ENCODE measurements around the gene PMP22. TPM values are rescaled to one million over a fixed set of nuclear protein-coding genes. Genes with fewer than 3 reads are reported as not detected.

Gene PMP22
- 74.0 TPM for polyA plus RNA-seq (2013, experiment 1 of 2)
- polyA plus RNA-seq (2013, experiment 2 of 2): 79.1 TPM

GRCh38 chr17:15265131-15265530 is at the start of gene PMP22:
Gene PMP22 (minus strand): TSS chr17:15265326. CDS start chr17:15260727, 4,599 bp downstream.
- Histone ChIP-seq H2AFZ (ENCODE audit: low read depth, low read length) (no peak within 1 kb of the TSS), H3K79me1 (replicated peaks; ENCODE audit: low read length, poor library complexity, severe bottlenecking) (no peaks in the 10 kb centered on the region), H2BK5ac (ENCODE audit: low read depth, low read length, poor library complexity, severe bottlenecking) (no peak within 1 kb of the TSS), H3K36me3 (ENCODE audit: control insufficient read depth in 1 of 2, insufficient read depth in 2 of 2, low read depth in 1 of 2, low read length in 2 of 2) (peaks cover 0 to 1% of the 10 kb centered on the region in 2 experiments), H3K27ac (ENCODE audit: low read length, poor library complexity, severe bottlenecking) (no peak within 1 kb of the TSS), H3K14ac (ENCODE audit: low read length in 2 of 2) (no peak within 1 kb of the TSS), H3K9me3 (ENCODE audit: control insufficient read depth, low read length) (no peaks in the 10 kb centered on the region), H2BK12ac (ENCODE audit: low read length in 2 of 2) (peak within 1 kb of the TSS in 1 of 2 experiments; percentile 45), H3K27me3 (ENCODE audit: control insufficient read depth in 1 of 2, insufficient read depth in 1 of 2, low read length in 2 of 2) (no peaks in the 10 kb centered on the region), H2BK120ac (ENCODE audit: low read depth, low read length) (no peak within 1 kb of the TSS), H3K4ac (ENCODE audit: low read depth in 1 of 2, low read length in 2 of 2) (no peak within 1 kb of the TSS), H2AK5ac (ENCODE audit: low read length, severe bottlenecking) (no peak within 1 kb of the TSS), H3K4me3 (ENCODE audit: insufficient read depth in 1 of 2, low read depth in 1 of 2, low read length in 2 of 2) (peak within 1 kb of the TSS in 1 of 2 experiments; percentile 92), H4K8ac (ENCODE audit: low read length) (no peak within 1 kb of the TSS), H3K4me1 (ENCODE audit: control insufficient read depth, insufficient read depth, low read depth, low read length) (peaks cover 14% of the 10 kb centered on the region), H3K23ac (ENCODE audit: low read length in 2 of 2) (no peak within 1 kb of the TSS), H3K4me2 (ENCODE audit: low read length, poor library complexity, severe bottlenecking) (no peak within 1 kb of the TSS), H3K18ac (ENCODE audit: low read depth in 1 of 2, low read length in 2 of 2) (no peak within 1 kb of the TSS), H2BK15ac (ENCODE audit: low read depth, poor library complexity, severe bottlenecking) (no peak within 1 kb of the TSS), H3K9ac (ENCODE audit: low read length) (peak within 1 kb of the TSS; percentile 96), H4K91ac (ENCODE audit: low read length) (peak within 1 kb of the TSS; percentile 25)
- no peak for DNase-seq
- 93% methylated on average over 6 of the region's 6 CpGs for WGBS

- H3K4me3 ChIP-seq (ENCODE audit: insufficient read depth in 1 of 2, low read depth in 1 of 2, low read length in 2 of 2): no peak overlapping the region
- WGBS: 88% methylated on average over 5 of the region's 5 CpGs
Measured at GRCh38 chr17:15311996-15312395, 46.9 kb upstream of the PMP22 start.

GRCh38 chr17:15309793-15310192 is 44.7 kb upstream of the PMP22 start:
- peaks cover 4% of the 10 kb centered on the region for H3K9me3 ChIP-seq (ENCODE audit: control insufficient read depth, low read length)
- no peak overlapping the region for H2AK5ac ChIP-seq (ENCODE audit: low read length, severe bottlenecking)
- no peaks in the 10 kb centered on the region for H3K79me1 ChIP-seq (replicated peaks; ENCODE audit: low read length, poor library complexity, severe bottlenecking)
- H4K8ac ChIP-seq (ENCODE audit: low read length): no peak overlapping the region
- H2BK12ac ChIP-seq (ENCODE audit: low read length in 2 of 2): no peak overlapping the region
- H3K9ac ChIP-seq (ENCODE audit: low read length): no peak overlapping the region
- H3K4me1 ChIP-seq (ENCODE audit: control insufficient read depth, insufficient read depth, low read depth, low read length): no peaks in the 10 kb centered on the region
- H3K4me2 ChIP-seq (ENCODE audit: low read length, poor library complexity, severe bottlenecking): no peak overlapping the region
- no peak overlapping the region for H3K4me3 ChIP-seq (ENCODE audit: insufficient read depth in 1 of 2, low read depth in 1 of 2, low read length in 2 of 2)
- no peak overlapping the region for H4K91ac ChIP-seq (ENCODE audit: low read length)
- H2BK15ac ChIP-seq (ENCODE audit: low read depth, poor library complexity, severe bottlenecking): no peak overlapping the region
- H3K18ac ChIP-seq (ENCODE audit: low read depth in 1 of 2, low read length in 2 of 2): no peak overlapping the region
- no peak overlapping the region for H3K27ac ChIP-seq (ENCODE audit: low read length, poor library complexity, severe bottlenecking)
- WGBS: 82% methylated on average over 3 of the region's 3 CpGs
- H3K27me3 ChIP-seq (ENCODE audit: control insufficient read depth in 1 of 2, insufficient read depth in 1 of 2, low read length in 2 of 2): peaks cover 0 to 3% of the 10 kb centered on the region in 2 experiments
- no peak overlapping the region for H3K14ac ChIP-seq (ENCODE audit: low read length in 2 of 2)
- H2AFZ ChIP-seq (ENCODE audit: low read depth, low read length): no peak overlapping the region
- H3K36me3 ChIP-seq (ENCODE audit: control insufficient read depth in 1 of 2, insufficient read depth in 2 of 2, low read depth in 1 of 2, low read length in 2 of 2): no peaks in the 10 kb centered on the region
- H2BK120ac ChIP-seq (ENCODE audit: low read depth, low read length): no peak overlapping the region
- no peak overlapping the region for H3K4ac ChIP-seq (ENCODE audit: low read depth in 1 of 2, low read length in 2 of 2)
- no peak overlapping the region for H2BK5ac ChIP-seq (ENCODE audit: low read depth, low read length, poor library complexity, severe bottlenecking)
- no peak overlapping the region for H3K23ac ChIP-seq (ENCODE audit: low read length in 2 of 2)
- DNase-seq: no peak

More at GRCh38 chr17:15311996-15312395, 46.9 kb upstream of the PMP22 start:
- Histone ChIP-seq H3K36me3 (ENCODE audit: control insufficient read depth in 1 of 2, insufficient read depth in 2 of 2, low read depth in 1 of 2, low read length in 2 of 2) (no peaks in the 10 kb centered on the region), H3K4ac (ENCODE audit: low read depth in 1 of 2, low read length in 2 of 2) (no peak overlapping the region), H3K4me2 (ENCODE audit: low read length, poor library complexity, severe bottlenecking) (no peak overlapping the region), H2BK12ac (ENCODE audit: low read length in 2 of 2) (no peak overlapping the region), H2AK5ac (ENCODE audit: low read length, severe bottlenecking) (no peak overlapping the region), H3K4me1 (ENCODE audit: control insufficient read depth, insufficient read depth, low read depth, low read length) (no peaks in the 10 kb centered on the region), H3K9ac (ENCODE audit: low read length) (no peak overlapping the region), H3K79me1 (replicated peaks; ENCODE audit: low read length, poor library complexity, severe bottlenecking) (no peaks in the 10 kb centered on the region), H3K14ac (ENCODE audit: low read length in 2 of 2) (no peak overlapping the region), H3K27me3 (ENCODE audit: control insufficient read depth in 1 of 2, insufficient read depth in 1 of 2, low read length in 2 of 2) (peaks cover 0 to 3% of the 10 kb centered on the region in 2 experiments), H2BK5ac (ENCODE audit: low read depth, low read length, poor library complexity, severe bottlenecking) (no peak overlapping the region), H2BK15ac (ENCODE audit: low read depth, poor library complexity, severe bottlenecking) (no peak overlapping the region), H4K8ac (ENCODE audit: low read length) (no peak overlapping the region), H2BK120ac (ENCODE audit: low read depth, low read length) (no peak overlapping the region), H4K91ac (ENCODE audit: low read length) (no peak overlapping the region), H3K9me3 (ENCODE audit: control insufficient read depth, low read length) (peaks cover 4% of the 10 kb centered on the region), H3K18ac (ENCODE audit: low read depth in 1 of 2, low read length in 2 of 2) (no peak overlapping the region), H3K27ac (ENCODE audit: low read length, poor library complexity, severe bottlenecking) (no peak overlapping the region), H3K23ac (ENCODE audit: low read length in 2 of 2) (no peak overlapping the region), H2AFZ (ENCODE audit: low read depth, low read length) (no peak overlapping the region)
- DNase-seq: no peak

- H2AK5ac ChIP-seq (ENCODE audit: low read length, severe bottlenecking): no peak overlapping the region
- H3K4me2 ChIP-seq (ENCODE audit: low read length, poor library complexity, severe bottlenecking): no peak overlapping the region
- no peak overlapping the region for H3K23ac ChIP-seq (ENCODE audit: low read length in 2 of 2)
- H2AFZ ChIP-seq (ENCODE audit: low read depth, low read length): no peak overlapping the region
- H3K79me1 ChIP-seq (replicated peaks; ENCODE audit: low read length, poor library complexity, severe bottlenecking): no peaks in the 10 kb centered on the region
- H2BK12ac ChIP-seq (ENCODE audit: low read length in 2 of 2): no peak overlapping the region
- no peak overlapping the region for H3K18ac ChIP-seq (ENCODE audit: low read depth in 1 of 2, low read length in 2 of 2)
- no peak overlapping the region for H3K9ac ChIP-seq (ENCODE audit: low read length)
- WGBS: 97% methylated on average over 3 of the region's 3 CpGs
- no peak for DNase-seq
- no peaks in the 10 kb centered on the region for H3K4me1 ChIP-seq (ENCODE audit: control insufficient read depth, insufficient read depth, low read depth, low read length)
- H3K27ac ChIP-seq (ENCODE audit: low read length, poor library complexity, severe bottlenecking): no peak overlapping the region
- H4K8ac ChIP-seq (ENCODE audit: low read length): no peak overlapping the region
- H3K4me3 ChIP-seq (ENCODE audit: insufficient read depth in 1 of 2, low read depth in 1 of 2, low read length in 2 of 2): no peak overlapping the region
- H2BK5ac ChIP-seq (ENCODE audit: low read depth, low read length, poor library complexity, severe bottlenecking): no peak overlapping the region
- no peaks in the 10 kb centered on the region for H3K36me3 ChIP-seq (ENCODE audit: control insufficient read depth in 1 of 2, insufficient read depth in 2 of 2, low read depth in 1 of 2, low read length in 2 of 2)
- H4K91ac ChIP-seq (ENCODE audit: low read length): no peak overlapping the region
- no peak overlapping the region for H2BK15ac ChIP-seq (ENCODE audit: low read depth, poor library complexity, severe bottlenecking)
- no peak overlapping the region for H3K14ac ChIP-seq (ENCODE audit: low read length in 2 of 2)
- peaks cover 0 to 3% of the 10 kb centered on the region in 2 experiments for H3K27me3 ChIP-seq (ENCODE audit: control insufficient read depth in 1 of 2, insufficient read depth in 1 of 2, low read length in 2 of 2)
- H3K9me3 ChIP-seq (ENCODE audit: control insufficient read depth, low read length): peaks cover 4% of the 10 kb centered on the region
- H3K4ac ChIP-seq (ENCODE audit: low read depth in 1 of 2, low read length in 2 of 2): no peak overlapping the region
- H2BK120ac ChIP-seq (ENCODE audit: low read depth, low read length): no peak overlapping the region
Measured at GRCh38 chr17:15309236-15309635, 44.1 kb upstream of the PMP22 start.

Data from mesenchymal stem cell (in vitro differentiated cells and primary cell).